Ishikawa (cell line): ENCODE measurements around the gene ARHGAP21.

Experiments
- CEBPB ChIP-seq: IDR thresholded peaks from 2 replicates; pipeline ENCODE4 v1.6.1; 2012
- CREB1 ChIP-seq: IDR thresholded peaks from 2 replicates; pipeline ENCODE4 v1.6.1; 2012; ENCODE audit warnings: low read depth
- EGR1 ChIP-seq: IDR thresholded peaks from 2 replicates; pipeline ENCODE4 v1.6.1; 2012
- EP300 ChIP-seq: IDR thresholded peaks from 2 replicates; pipeline ENCODE4 v1.6.1; 2012; ENCODE audit warnings: borderline replicate concordance
- FOXM1 ChIP-seq: IDR thresholded peaks from 2 replicates; pipeline ENCODE4 v1.6.1; 2012; ENCODE audit warnings: low read depth, borderline replicate concordance
- NFIC ChIP-seq: IDR thresholded peaks from 2 replicates; pipeline ENCODE4 v1.6.1; 2012
- RAD21 ChIP-seq: IDR thresholded peaks from 2 replicates; pipeline ENCODE4 v1.6.1; 2012; ENCODE audit warnings: low read depth
- TAF1 ChIP-seq: IDR thresholded peaks from 2 replicates; pipeline ENCODE4 v1.6.1; 2012; ENCODE audit warnings: low read depth, mild to moderate bottlenecking
- TCF12 ChIP-seq: IDR thresholded peaks from 2 replicates; pipeline ENCODE4 v1.6.1; 2012; ENCODE audit warnings: low read depth
- TEAD4 ChIP-seq: IDR thresholded peaks from 2 replicates; pipeline ENCODE4 v1.6.1; 2012
- YY1 ChIP-seq: IDR thresholded peaks from 2 replicates; pipeline ENCODE4 v1.6.1; 2012; ENCODE audit warnings: low read depth
- ZBTB7A ChIP-seq: IDR thresholded peaks from 2 replicates; pipeline ENCODE4 v1.6.1; 2012; ENCODE audit warnings: low read depth
- TF ChIP-seq, protein P1 (sequence below): IDR thresholded peaks from 2 replicates; pipeline ENCODE4 v1.6.1; 2012
- TF ChIP-seq, protein P2 (sequence below): IDR thresholded peaks from 2 replicates; pipeline ENCODE4 v1.6.1; 2012; ENCODE audit warnings: low read depth, mild to moderate bottlenecking
- TF ChIP-seq, protein P3 (sequence below): IDR thresholded peaks from 2 replicates; pipeline ENCODE4 v1.6.1; 2012

Gene ARHGAP21

DNA sequence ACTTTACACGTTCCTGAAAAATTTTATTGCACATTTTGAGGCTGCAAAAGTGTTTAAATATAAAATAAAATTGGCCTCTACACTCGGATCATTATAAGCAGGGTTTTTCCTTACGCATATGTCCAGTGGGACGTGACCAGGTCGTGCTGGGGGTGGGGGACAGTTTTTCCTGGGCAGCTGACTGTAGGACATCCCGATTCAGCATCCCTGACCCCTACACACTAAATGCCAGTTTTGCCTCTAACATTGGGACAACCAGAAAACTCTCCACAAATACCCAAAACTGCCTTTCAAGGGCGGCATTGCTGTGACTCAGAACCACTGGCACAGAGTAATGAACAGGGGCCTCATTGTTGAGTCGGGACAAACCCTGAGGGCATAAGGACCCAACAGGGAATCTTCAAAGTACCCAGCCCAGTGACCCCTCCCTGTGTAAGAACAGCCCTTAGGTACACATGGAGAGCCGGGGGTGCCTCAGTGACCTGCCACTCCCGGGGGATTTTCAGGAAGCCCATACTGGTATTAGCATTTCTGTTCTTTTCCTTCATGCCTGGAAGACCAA lies 170.6 kb downstream of the ARHGAP21 start:
- TF ChIP-seq, protein P1, sequence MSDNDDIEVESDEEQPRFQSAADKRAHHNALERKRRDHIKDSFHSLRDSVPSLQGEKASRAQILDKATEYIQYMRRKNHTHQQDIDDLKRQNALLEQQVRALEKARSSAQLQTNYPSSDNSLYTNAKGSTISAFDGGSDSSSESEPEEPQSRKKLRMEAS: no peak
- no peak for TF ChIP-seq TAF1
- TF ChIP-seq ZBTB7A: no peak
- TF ChIP-seq FOXM1: no peak

DNA sequence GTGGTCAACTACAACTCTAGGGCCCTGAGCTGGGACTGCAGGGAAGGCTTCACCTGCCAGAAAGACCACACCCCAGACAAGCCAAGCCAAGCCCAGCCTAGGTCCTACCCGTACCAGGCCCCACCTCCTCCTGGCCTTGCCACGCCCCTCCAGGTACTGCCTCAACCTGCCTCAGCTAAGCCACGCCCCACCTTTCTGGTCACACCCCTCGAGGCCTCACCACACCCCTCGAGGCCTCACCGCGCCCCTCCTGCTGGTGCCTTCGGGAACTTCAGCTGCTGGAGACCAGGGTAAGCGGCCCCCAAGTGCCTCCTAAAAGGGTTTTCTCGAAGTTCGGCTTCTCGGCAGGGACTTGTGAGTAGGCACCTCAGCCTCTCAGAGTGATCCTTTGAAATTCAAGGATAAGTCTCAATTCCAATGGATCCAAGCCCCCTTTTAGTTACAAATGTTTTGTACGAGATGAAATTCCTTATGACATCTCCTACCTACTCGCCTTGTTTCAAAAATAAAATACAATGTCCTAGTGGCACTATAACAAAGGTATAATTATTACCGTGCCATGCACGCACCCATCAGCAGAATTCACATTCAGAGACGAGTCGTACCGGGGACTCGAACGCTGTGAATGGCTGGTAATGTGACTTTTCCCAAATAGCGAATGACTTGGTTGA lies 171.2 kb downstream of the ARHGAP21 start:
- TF ChIP-seq RAD21: no peak
- no peak for TF ChIP-seq TEAD4
- TF ChIP-seq, protein P2, sequence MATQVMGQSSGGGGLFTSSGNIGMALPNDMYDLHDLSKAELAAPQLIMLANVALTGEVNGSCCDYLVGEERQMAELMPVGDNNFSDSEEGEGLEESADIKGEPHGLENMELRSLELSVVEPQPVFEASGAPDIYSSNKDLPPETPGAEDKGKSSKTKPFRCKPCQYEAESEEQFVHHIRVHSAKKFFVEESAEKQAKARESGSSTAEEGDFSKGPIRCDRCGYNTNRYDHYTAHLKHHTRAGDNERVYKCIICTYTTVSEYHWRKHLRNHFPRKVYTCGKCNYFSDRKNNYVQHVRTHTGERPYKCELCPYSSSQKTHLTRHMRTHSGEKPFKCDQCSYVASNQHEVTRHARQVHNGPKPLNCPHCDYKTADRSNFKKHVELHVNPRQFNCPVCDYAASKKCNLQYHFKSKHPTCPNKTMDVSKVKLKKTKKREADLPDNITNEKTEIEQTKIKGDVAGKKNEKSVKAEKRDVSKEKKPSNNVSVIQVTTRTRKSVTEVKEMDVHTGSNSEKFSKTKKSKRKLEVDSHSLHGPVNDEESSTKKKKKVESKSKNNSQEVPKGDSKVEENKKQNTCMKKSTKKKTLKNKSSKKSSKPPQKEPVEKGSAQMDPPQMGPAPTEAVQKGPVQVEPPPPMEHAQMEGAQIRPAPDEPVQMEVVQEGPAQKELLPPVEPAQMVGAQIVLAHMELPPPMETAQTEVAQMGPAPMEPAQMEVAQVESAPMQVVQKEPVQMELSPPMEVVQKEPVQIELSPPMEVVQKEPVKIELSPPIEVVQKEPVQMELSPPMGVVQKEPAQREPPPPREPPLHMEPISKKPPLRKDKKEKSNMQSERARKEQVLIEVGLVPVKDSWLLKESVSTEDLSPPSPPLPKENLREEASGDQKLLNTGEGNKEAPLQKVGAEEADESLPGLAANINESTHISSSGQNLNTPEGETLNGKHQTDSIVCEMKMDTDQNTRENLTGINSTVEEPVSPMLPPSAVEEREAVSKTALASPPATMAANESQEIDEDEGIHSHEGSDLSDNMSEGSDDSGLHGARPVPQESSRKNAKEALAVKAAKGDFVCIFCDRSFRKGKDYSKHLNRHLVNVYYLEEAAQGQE: no peak
- TF ChIP-seq TCF12: no peak
- TF ChIP-seq, protein P1: no peak
- no peak for TF ChIP-seq YY1

DNA sequence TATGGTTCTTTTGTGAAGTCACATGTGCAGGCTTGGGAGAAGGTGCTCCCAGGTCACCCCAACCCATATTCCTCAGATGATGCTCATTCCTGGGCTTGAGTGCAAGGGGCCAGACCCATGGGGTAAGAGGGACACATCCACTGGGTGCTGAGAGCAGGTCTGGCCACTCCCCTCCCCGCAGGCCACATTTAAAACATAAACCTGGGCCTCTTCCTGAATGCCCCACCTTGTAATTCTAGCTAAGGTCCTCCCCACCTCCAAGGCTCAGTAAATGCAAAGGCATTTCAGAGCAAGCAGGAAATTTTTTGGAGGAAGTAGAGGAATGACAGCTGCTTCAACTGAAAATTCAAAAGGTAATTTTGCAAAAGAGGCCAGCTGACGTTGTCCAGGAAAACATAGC lies 172.5 kb downstream of the ARHGAP21 start:
- no peak for TF ChIP-seq EP300
- no peak for TF ChIP-seq TEAD4
- TF ChIP-seq, protein P2: no peak
- TF ChIP-seq FOXM1: no peak
- TF ChIP-seq YY1: no peak
- TF ChIP-seq, protein P1: no peak
- TF ChIP-seq RAD21: no peak
- no peak for TF ChIP-seq CEBPB
- TF ChIP-seq ZBTB7A: no peak
- TF ChIP-seq EGR1: no peak
- TF ChIP-seq TCF12: no peak
- TF ChIP-seq TAF1: no peak

DNA sequence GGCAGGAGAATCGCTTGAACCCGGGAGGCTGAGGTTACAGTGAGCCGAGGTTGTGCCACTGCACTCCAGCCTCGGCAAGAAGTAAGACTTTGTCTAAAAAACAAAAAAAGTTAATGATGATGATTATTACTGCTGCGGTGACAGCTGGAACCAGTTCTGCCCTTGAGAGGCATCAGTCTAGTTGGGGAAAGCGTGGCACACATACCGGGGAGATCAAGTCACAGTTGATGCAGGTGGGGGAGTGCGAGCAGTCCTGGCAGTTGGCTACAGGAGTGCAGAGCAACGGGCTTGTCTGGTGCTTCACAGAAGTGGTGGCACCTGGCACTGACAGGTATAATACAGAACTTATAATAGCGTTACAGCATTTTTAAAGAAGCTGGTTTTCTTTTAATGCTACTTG lies 173.0 kb downstream of the ARHGAP21 start:
- no peak for TF ChIP-seq ZBTB7A
- TF ChIP-seq, protein P3, sequence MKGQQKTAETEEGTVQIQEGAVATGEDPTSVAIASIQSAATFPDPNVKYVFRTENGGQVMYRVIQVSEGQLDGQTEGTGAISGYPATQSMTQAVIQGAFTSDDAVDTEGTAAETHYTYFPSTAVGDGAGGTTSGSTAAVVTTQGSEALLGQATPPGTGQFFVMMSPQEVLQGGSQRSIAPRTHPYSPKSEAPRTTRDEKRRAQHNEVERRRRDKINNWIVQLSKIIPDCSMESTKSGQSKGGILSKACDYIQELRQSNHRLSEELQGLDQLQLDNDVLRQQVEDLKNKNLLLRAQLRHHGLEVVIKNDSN: no peak
- no peak for TF ChIP-seq EP300
- TF ChIP-seq, protein P2: no peak
- no peak for TF ChIP-seq TCF12
- TF ChIP-seq, protein P1: no peak
- no peak for TF ChIP-seq CREB1
- TF ChIP-seq CEBPB: no peak
- TF ChIP-seq FOXM1: no peak
- TF ChIP-seq NFIC: no peak
- TF ChIP-seq TEAD4: no peak
- no peak for TF ChIP-seq RAD21
- TF ChIP-seq YY1: no peak
- TF ChIP-seq EGR1: no peak
- TF ChIP-seq TAF1: no peak

DNA sequence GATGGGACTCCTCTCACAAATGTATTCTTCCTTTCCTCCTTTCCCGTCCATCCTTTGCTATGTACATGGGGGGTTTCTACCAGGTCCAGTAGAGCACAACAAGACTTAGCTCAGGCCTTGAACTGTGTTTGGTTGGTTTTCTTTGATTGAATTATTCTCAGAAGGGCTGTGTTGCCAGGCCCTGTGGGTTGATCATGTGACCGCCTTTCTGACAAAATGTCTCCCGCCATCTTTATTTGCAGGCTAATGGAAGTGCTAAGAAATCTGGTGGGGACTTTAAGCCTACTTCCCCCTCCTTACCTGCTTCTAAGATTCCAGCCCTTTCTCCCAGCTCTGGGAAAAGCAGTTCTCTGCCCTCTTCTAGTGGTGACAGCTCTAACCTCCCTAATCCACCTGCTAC lies 178.1 kb downstream of the ARHGAP21 start:
- TF ChIP-seq, protein P2: no peak
- TF ChIP-seq FOXM1: no peak
- TF ChIP-seq CEBPB: no peak
- no peak for TF ChIP-seq YY1
- TF ChIP-seq EP300: no peak
- TF ChIP-seq CREB1: no peak
- no peak for TF ChIP-seq TCF12
- TF ChIP-seq, protein P1: no peak
- TF ChIP-seq TAF1: no peak
- TF ChIP-seq TEAD4: no peak
- TF ChIP-seq ZBTB7A: no peak
